ENCODE measurements around the gene NATD1. TPM values are rescaled to one million over a fixed set of nuclear protein-coding genes. Genes with fewer than 3 reads are reported as not detected.

Gene NATD1
- total RNA-seq, 4 donors from 2014 or later = 12.3 to 26.2 (median 18.1) TPM

GRCh38 chr17:21249920-21250703, 3.1 kb downstream of the NATD1 start:
- no peak for TF ChIP-seq POLR2AphosphoS5 (IDR thresholded peaks at IDR 0.05)
- H3K4me1 ChIP-seq = peaks cover 42 to 58% (median 51%) of the 10 kb centered on the region in 4 donors
- peaks cover 0 to 4% (median 0%) of the 10 kb centered on the region in 4 donors for H3K36me3 ChIP-seq
- no peaks in the 10 kb centered on the region for H3K27me3 ChIP-seq
- intact Hi-C loops (cut with DNase I) = loop anchor here (5.0 to 10.0 kb wide), 2 partner anchors 123 to 215 kb away; partner anchors contain the start of gene DHRS7B
- DNase-seq (ENCODE audit: extremely low spot score) = no peak
- no peak overlapping the region for H3K27ac ChIP-seq (replicated peaks in 1 of 4)
- no peak overlapping the region for H3K4me3 ChIP-seq
- WGBS = 73% methylated on average over 6 of the region's 7 CpGs
- H3K9me3 ChIP-seq = no peaks in the 10 kb centered on the region

DNA sequence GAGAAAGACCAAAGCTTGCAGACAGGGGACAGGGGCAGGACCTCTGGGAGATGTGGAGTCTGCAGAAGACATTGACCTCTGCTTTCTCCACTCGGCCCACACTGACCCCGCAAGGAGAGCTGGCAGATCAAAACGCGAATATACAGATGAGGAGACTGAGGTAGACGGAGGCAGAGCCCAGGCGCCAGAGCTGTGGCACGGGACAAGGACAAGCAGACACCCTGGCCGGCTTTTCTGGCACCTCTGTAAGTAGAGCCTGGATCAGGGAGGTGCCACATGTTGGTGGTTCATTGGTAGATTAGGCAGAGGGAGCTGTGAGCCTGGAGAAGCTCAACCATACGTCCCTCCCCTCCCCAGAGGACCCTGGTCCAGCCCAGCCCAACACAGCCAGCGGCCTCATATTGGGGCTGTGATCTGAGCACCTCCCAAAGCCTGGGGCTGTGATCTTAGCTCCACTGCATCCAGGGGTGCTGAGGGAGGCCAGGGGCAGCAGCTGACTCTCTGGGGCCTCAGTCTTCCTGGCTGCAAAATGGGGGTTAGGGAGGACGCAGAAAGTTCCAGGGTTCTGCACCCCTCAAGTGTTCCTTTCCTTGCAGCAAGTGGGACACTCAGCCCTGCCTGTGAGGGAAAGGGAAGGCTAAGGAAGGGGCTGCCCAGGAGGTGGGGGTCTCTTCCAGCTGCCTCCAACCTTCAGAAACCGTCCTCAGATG, 4.0 kb downstream of the NATD1 start:
- H3K36me3 ChIP-seq = peaks cover 0 to 4% (median 0%) of the 10 kb centered on the region in 4 donors
- TF ChIP-seq POLR2A (IDR thresholded peaks at IDR 0.05; ENCODE audit: low read depth) (no peak), POLR2AphosphoS5 (IDR thresholded peaks at IDR 0.05) (no peak)
- H3K27ac ChIP-seq (replicated peaks in 1 of 4) = no peak overlapping the region
- no peaks in the 10 kb centered on the region for H3K27me3 ChIP-seq
- H3K4me1 ChIP-seq = peaks cover 42 to 58% (median 51%) of the 10 kb centered on the region in 4 donors
- 81% methylated on average over 12 of the region's 12 CpGs for WGBS
- intact Hi-C loops (cut with DNase I) = no loop called here
- H3K4me3 ChIP-seq = no peak overlapping the region
- DNase-seq (ENCODE audit: extremely low spot score) = no peak
- H3K9me3 ChIP-seq = no peaks in the 10 kb centered on the region

- no peak overlapping the region for H3K27ac ChIP-seq (replicated peaks in 1 of 4)
- DNase-seq (ENCODE audit: extremely low spot score) = no peak
- 90% methylated on average over 4 of the region's 4 CpGs for WGBS
- peaks cover 35 to 52% (median 45%) of the 10 kb centered on the region in 4 donors for H3K4me1 ChIP-seq
- no peaks in the 10 kb centered on the region for H3K27me3 ChIP-seq
- intact Hi-C loops (cut with DNase I) = no loop called here
- no peaks in the 10 kb centered on the region for H3K9me3 ChIP-seq
- peaks cover 0 to 6% (median 4%) of the 10 kb centered on the region in 4 donors for H3K36me3 ChIP-seq
- no peak for TF ChIP-seq EP300 (IDR thresholded peaks at IDR 0.05)
- TF ChIP-seq POLR2AphosphoS5 (IDR thresholded peaks at IDR 0.05) = no peak
- TF ChIP-seq POLR2A (IDR thresholded peaks at IDR 0.05; ENCODE audit: low read depth) = no peak
- no peak for TF ChIP-seq CTCF (IDR thresholded peaks at IDR 0.05)
- H3K4me3 ChIP-seq = no peak overlapping the region
Observed at GRCh38 chr17:21248500-21248899, 4.7 kb downstream of the NATD1 start.

DNA sequence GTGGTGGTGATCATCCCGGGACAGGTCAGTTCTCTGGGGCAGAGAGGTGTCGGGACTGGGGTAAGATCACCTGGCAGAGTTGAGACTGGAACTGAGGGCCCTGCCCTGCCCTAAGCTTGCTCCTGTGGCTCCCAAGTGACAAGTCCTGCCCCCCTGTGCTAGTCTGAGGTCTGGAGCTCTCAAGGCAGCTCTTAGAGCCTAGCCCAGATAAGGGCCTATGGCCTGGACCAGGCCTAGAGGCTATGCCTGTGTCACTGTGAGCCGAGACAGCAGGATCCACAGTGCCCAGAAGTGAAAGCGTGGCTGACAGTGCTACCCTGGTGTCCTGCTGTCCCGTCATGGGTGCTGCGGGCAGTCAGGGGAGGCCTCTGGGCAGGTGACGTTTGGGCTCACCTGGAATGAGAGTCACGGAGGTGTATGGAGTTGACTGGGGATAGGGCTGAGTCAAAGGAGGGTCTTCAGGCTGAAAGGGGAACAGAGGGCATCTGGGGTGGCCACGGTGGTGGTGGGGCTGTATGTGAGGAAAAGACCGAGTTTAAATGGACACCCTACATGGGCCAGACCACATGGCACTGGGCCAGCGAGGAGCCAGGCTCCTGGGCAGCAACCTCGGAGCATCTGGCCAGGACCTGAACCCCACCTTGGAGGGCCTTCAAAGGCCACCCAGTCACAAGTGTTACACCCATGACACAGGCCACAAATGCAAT, 5.5 kb downstream of the NATD1 start:
- Histone ChIP-seq H3K27me3 (no peaks in the 10 kb centered on the region), H3K27ac (replicated peaks in 1 of 4) (no peak overlapping the region), H3K4me1 (peaks cover 34 to 52% (median 45%) of the 10 kb centered on the region in 4 donors), H3K36me3 (peaks cover 0 to 14% (median 9%) of the 10 kb centered on the region in 4 donors), H3K9me3 (no peaks in the 10 kb centered on the region), H3K4me3 (no peak overlapping the region)
- DNase-seq (ENCODE audit: extremely low spot score) = no peak
- TF ChIP-seq EP300 (IDR thresholded peaks at IDR 0.05) (no peak), POLR2A (IDR thresholded peaks at IDR 0.05; ENCODE audit: low read depth) (no peak)
- intact Hi-C loops (cut with DNase I) = no loop called here
- 87% methylated on average over 11 of the region's 12 CpGs for WGBS

DNA sequence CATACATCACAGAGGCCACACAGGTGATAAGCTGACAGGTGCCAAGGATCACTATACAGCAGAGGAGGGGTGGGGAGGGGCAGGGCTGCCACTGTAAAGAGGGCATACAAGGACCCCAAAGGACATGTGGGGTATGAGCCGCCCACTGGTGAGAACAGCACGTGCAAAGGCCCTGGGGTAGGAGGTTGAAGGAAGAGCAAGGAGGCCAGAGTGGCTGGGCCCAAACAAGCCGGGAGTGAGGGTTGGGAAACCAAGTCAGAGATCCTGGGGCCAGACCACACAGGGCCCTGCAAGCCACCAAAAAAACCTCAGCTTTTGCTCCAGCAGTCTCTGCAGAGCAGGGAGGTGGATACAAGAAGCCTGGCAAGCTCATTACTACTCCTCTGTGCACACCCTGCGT, 6.5 kb downstream of the NATD1 start:
- no peaks in the 10 kb centered on the region for H3K9me3 ChIP-seq
- no peaks in the 10 kb centered on the region for H3K27me3 ChIP-seq
- 93% methylated on average over 3 of the region's 4 CpGs for WGBS
- H3K36me3 ChIP-seq = peaks cover 0 to 24% (median 19%) of the 10 kb centered on the region in 4 donors
- no peak for DNase-seq (ENCODE audit: extremely low spot score)
- no peak for TF ChIP-seq POLR2A (IDR thresholded peaks at IDR 0.05; ENCODE audit: low read depth)
- no peak for TF ChIP-seq CTCF (IDR thresholded peaks at IDR 0.05)
- TF ChIP-seq EP300 (IDR thresholded peaks at IDR 0.05) = no peak
- TF ChIP-seq POLR2AphosphoS5 (IDR thresholded peaks at IDR 0.05) = no peak
- H3K4me3 ChIP-seq = no peak overlapping the region
- intact Hi-C loops (cut with DNase I) = no loop called here
- no peak overlapping the region for H3K27ac ChIP-seq (replicated peaks in 1 of 4)
- peaks cover 24 to 52% (median 43%) of the 10 kb centered on the region in 4 donors for H3K4me1 ChIP-seq
